ENCODE data around the gene SEC61B.

GRCh38 chr9:99272836-99273235 lies 50.8 kb downstream of the SEC61B start:
- TF ChIP-seq TAF1 (IDR thresholded peaks at IDR 0.05; ENCODE audit: low read depth) (no peak), YY1 (IDR thresholded peaks at IDR 0.05; ENCODE audit: low read depth) (no peak), MAX (IDR thresholded peaks at IDR 0.05) (no peak), RAD21 (IDR thresholded peaks at IDR 0.05; ENCODE audit: low read depth) (no peak), EP300 (IDR thresholded peaks at IDR 0.05; ENCODE audit: borderline replicate concordance) (no peak), TEAD4 (IDR thresholded peaks at IDR 0.05) (no peak), ZBTB7A (IDR thresholded peaks at IDR 0.05; ENCODE audit: low read depth) (no peak), CEBPB (IDR thresholded peaks at IDR 0.05) (no peak), TCF12 (IDR thresholded peaks at IDR 0.05; ENCODE audit: low read depth) (no peak)
- TF ChIP-seq, protein P1, sequence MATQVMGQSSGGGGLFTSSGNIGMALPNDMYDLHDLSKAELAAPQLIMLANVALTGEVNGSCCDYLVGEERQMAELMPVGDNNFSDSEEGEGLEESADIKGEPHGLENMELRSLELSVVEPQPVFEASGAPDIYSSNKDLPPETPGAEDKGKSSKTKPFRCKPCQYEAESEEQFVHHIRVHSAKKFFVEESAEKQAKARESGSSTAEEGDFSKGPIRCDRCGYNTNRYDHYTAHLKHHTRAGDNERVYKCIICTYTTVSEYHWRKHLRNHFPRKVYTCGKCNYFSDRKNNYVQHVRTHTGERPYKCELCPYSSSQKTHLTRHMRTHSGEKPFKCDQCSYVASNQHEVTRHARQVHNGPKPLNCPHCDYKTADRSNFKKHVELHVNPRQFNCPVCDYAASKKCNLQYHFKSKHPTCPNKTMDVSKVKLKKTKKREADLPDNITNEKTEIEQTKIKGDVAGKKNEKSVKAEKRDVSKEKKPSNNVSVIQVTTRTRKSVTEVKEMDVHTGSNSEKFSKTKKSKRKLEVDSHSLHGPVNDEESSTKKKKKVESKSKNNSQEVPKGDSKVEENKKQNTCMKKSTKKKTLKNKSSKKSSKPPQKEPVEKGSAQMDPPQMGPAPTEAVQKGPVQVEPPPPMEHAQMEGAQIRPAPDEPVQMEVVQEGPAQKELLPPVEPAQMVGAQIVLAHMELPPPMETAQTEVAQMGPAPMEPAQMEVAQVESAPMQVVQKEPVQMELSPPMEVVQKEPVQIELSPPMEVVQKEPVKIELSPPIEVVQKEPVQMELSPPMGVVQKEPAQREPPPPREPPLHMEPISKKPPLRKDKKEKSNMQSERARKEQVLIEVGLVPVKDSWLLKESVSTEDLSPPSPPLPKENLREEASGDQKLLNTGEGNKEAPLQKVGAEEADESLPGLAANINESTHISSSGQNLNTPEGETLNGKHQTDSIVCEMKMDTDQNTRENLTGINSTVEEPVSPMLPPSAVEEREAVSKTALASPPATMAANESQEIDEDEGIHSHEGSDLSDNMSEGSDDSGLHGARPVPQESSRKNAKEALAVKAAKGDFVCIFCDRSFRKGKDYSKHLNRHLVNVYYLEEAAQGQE (IDR thresholded peaks at IDR 0.05; ENCODE audit: low read depth): no peak

All from Ishikawa (cell line).